A549 (cell line): ENCODE results near the gene CDADC1. TPM values are rescaled to one million over a fixed set of nuclear protein-coding genes. Genes with fewer than 3 reads are reported as not detected.

Experiments
- ATAC-seq, 2 experiments: fragments of 200-7000 bp in 1 of 2; fragments of >200 bp in 1 of 2; cut with Nextera tagmentation in 1 of 2; cut with Tn5 transposase in 1 of 2; 3 replicates each; pipeline versions ENCODE4 v1.8.0 to v1.9.1; 2018 to 2020; ENCODE audit warnings: mild to moderate bottlenecking in 1 of 2, moderate library complexity in 1 of 2
- CTCF ChIA-PET: fragments of 300-600 bp; sonication (Branson Sonifier 250); formaldehyde crosslinking; extraction: SDS; loops from one replicate; lab custom pipeline; 2021; ENCODE audit warnings: antibody characterized with exemption, inconsistent platforms; lab: Yijun Ruan, JAX
- POLR2A ChIA-PET: fragments of 350-600 bp; formaldehyde crosslinking; extraction: SDS; loops from one replicate; lab custom pipeline; 2021; ENCODE audit warnings: antibody characterized with exemption, inconsistent platforms; lab: Yijun Ruan, JAX
- DNase-seq, 2 experiments: peaks; one replicate each; pipeline versions ENCODE4 v3.0.0 to v3.0.0-alpha.2; 2011 to 2016; ENCODE audit warnings: low read depth in 1 of 2, low spot score in 1 of 2
- FAIRE-seq: peaks from 2 replicates; lab custom pipeline; 2011; peaks lifted over from hg19 to GRCh38; lab: Jason Lieb, UNC
- H3K27ac ChIP-seq, 2 experiments: fragments of >200 bp; sonication (Bioruptor Twin); formaldehyde crosslinking; 3 replicates each; pipeline ENCODE4 v1.5.1; 2016 to 2017
- H3K4me1 ChIP-seq: fragments of >200 bp; sonication (Bioruptor Twin); formaldehyde crosslinking; 3 replicates; pipeline ENCODE4 v1.6.1; 2016
- H3K4me2 ChIP-seq: fragments of >200 bp; sonication (Bioruptor Twin); formaldehyde crosslinking; 3 replicates; pipeline ENCODE4 v1.6.1; 2016
- H3K4me3 ChIP-seq: fragments of >200 bp; sonication (Bioruptor Twin); formaldehyde crosslinking; 3 replicates; pipeline ENCODE4 v1.5.1; 2016
- H3K9me3 ChIP-seq: fragments of >200 bp; sonication (Bioruptor Twin); formaldehyde crosslinking; 3 replicates; pipeline ENCODE4 v1.6.1; 2016
- BCL3 ChIP-seq: fragments of >200 bp; sonication (Bioruptor Twin); formaldehyde crosslinking; IDR thresholded peaks from 3 replicates; pipeline ENCODE4 v1.6.1; 2016
- CBX2 ChIP-seq: fragments of 200-600 bp; sonication (generic); IDR thresholded peaks from 2 replicates; pipeline ENCODE4 v1.6.1; 2016; ENCODE audit warnings: low read depth, mild to moderate bottlenecking, borderline replicate concordance
- CBX8 ChIP-seq: fragments of 200-600 bp; sonication (generic); IDR thresholded peaks from 2 replicates; pipeline ENCODE4 v1.6.1; 2016
- CEBPB ChIP-seq, 2 experiments: fragments of >200 bp in 1 of 2; sonication (Bioruptor Twin) in 1 of 2; formaldehyde crosslinking in 1 of 2; IDR thresholded peaks; 2 replicates each; pipeline ENCODE4 v1.6.1; 2012 to 2016
- CHD2 ChIP-seq: fragments of 150-350 bp; IDR thresholded peaks from 2 replicates; pipeline ENCODE4 v1.6.1; 2014; ENCODE audit warnings: low read length; ENCODE audit not compliant: partially characterized antibody
- E2F6 ChIP-seq: IDR thresholded peaks from 2 replicates; pipeline ENCODE4 v1.6.1; 2012; ENCODE audit warnings: low read depth, borderline replicate concordance
- EHMT2 ChIP-seq: fragments of 200-600 bp; sonication (generic); IDR thresholded peaks from 2 replicates; pipeline ENCODE4 v1.6.1; 2016; ENCODE audit warnings: antibody characterized with exemption, low read depth, mild to moderate bottlenecking, moderate library complexity
- EP300 ChIP-seq, 2 experiments: fragments of >200 bp; sonication (Bioruptor Twin); formaldehyde crosslinking; IDR thresholded peaks; 2 replicates in 1 of 2; 3 replicates in 1 of 2; pipeline ENCODE4 v1.6.1; 2016 to 2017
- ESRRA ChIP-seq: fragments of 150-350 bp; IDR thresholded peaks from 2 replicates; pipeline ENCODE4 v1.6.1; 2014; ENCODE audit warnings: mild to moderate bottlenecking, low read length, borderline replicate concordance
- FOSB ChIP-seq: fragments of 250-450 bp; sonication (Bioruptor Pico); IDR thresholded peaks from 2 replicates; pipeline ENCODE4 v1.5.0; 2020; ENCODE audit warnings: mild to moderate bottlenecking, moderate library complexity
- HOXB13 ChIP-seq: fragments of 250-450 bp; sonication (Bioruptor Pico); IDR thresholded peaks from 2 replicates; pipeline ENCODE4 v1.5.0; 2020; ENCODE audit warnings: low read depth, mild to moderate bottlenecking, moderate library complexity
- JUNB ChIP-seq: fragments of >200 bp; sonication (Bioruptor Twin); formaldehyde crosslinking; IDR thresholded peaks from 2 replicates; pipeline ENCODE4 v1.6.1; 2016
- MAFK ChIP-seq: fragments of 450-650 bp; IDR thresholded peaks from 2 replicates; pipeline ENCODE4 v1.6.1; 2014; ENCODE audit not compliant: partially characterized antibody
- MAZ ChIP-seq: fragments of 150-350 bp; IDR thresholded peaks from 2 replicates; pipeline ENCODE4 v1.6.1; 2014; ENCODE audit warnings: antibody characterized with exemption, low read depth, low read length, borderline replicate concordance
- NR3C1 ChIP-seq: fragments of >200 bp; sonication (Bioruptor Twin); formaldehyde crosslinking; IDR thresholded peaks from 3 replicates; pipeline ENCODE4 v1.6.1; 2017
- POLR2AphosphoS2 ChIP-seq: conservative IDR thresholded peaks from 2 replicates; pipeline ENCODE4 v1.6.1; 2012; ENCODE audit warnings: low read length, improper control_type of control experiment, inconsistent platforms
- TFCP2L1 ChIP-seq: fragments of 250-450 bp; sonication (Bioruptor Pico); IDR thresholded peaks from 2 replicates; pipeline ENCODE4 v1.5.0; 2021; ENCODE audit warnings: mild to moderate bottlenecking
- USF2 ChIP-seq: fragments of 450-650 bp; IDR thresholded peaks from 2 replicates; pipeline ENCODE4 v1.6.1; 2014; ENCODE audit warnings: antibody characterized with exemption
- ZFP36 ChIP-seq: fragments of 450-650 bp; IDR thresholded peaks from 2 replicates; pipeline ENCODE4 v1.6.1; 2014; ENCODE audit warnings: borderline replicate concordance; ENCODE audit not compliant: partially characterized antibody
- WGBS: methylation state at CpG from one replicate; pipeline ENCODE4 v1.1.6; 2017; ENCODE audit errors: missing lambda C conversion rate; 5-methylcytosine and 5-hydroxymethylcytosine counted together
- polyA plus RNA-seq, 4 experiments: library from polyadenylated mRNA; depleted of rRNA in 3 of 4; stranded (reverse); fragments of >200 nt; fragmentation: RNase III in 1 of 4; extraction: RNeasy Plus Mini Kit Qiagen cat#74134 plus additional on column Dnase treatment in 1 of 4; gene quantifications; 2 replicates in 3 of 4; 3 replicates in 1 of 4; pipeline ENCODE4 v1.2.3, GENCODE V29; 2011 to 2017

CDADC1 gene
- polyA plus RNA-seq, 2 of the 4 experiments (the other 2 are of a cell fraction) = 4.3 to 9.6 TPM

GRCh38 chr13:49253310-49253709, 5.6 kb downstream of the CDADC1 start:
- no peaks in the 10 kb centered on the region for H3K4me1 ChIP-seq
- CTCF ChIA-PET = no interaction called here
- POLR2A ChIA-PET = no interaction called here
- H3K4me2 ChIP-seq = no peak overlapping the region
- TF ChIP-seq HOXB13 (CRISPR knock-in tag) = no peak
- TF ChIP-seq JUNB = no peak
- no peak for TF ChIP-seq CBX2
- no peak for TF ChIP-seq ZFP36
- no peak for TF ChIP-seq MAFK
- no peak for TF ChIP-seq BCL3
- TF ChIP-seq TFCP2L1 (CRISPR knock-in tag) = no peak
- no peak for TF ChIP-seq MAZ
- no peak for TF ChIP-seq ESRRA
- no peak for TF ChIP-seq USF2
- TF ChIP-seq, all 56 proteins: peak for 0
- DNase-seq (no peak), FAIRE-seq (no peak), ATAC-seq (no peak)
- Histone ChIP-seq H3K9me3 (no peaks in the 10 kb centered on the region), H3K4me3 (no peak overlapping the region), H3K27ac (no peak overlapping the region)
- WGBS = 71% methylated on average over 1 of the region's 1 CpG

GRCh38 chr13:49254007-49254406, 6.3 kb downstream of the CDADC1 start:
- Histone ChIP-seq H3K9me3 (no peaks in the 10 kb centered on the region), H3K4me2 (no peak overlapping the region), H3K4me1 (no peaks in the 10 kb centered on the region), H3K4me3 (no peak overlapping the region), H3K27ac (no peak overlapping the region)
- ChIA-PET CTCF (interaction anchor here (0.6 kb wide), 1 partner anchor 17 kb away, joined by 3 read pairs; no protein-coding TSS in a partner anchor), POLR2A (no interaction called here)
- ATAC-seq = no peak
- 85% methylated on average over 1 of the region's 1 CpG for WGBS
- FAIRE-seq = no peak
- DNase-seq = no peak
- TF ChIP-seq CEBPB (IDR thresholded peaks at IDR 0.05) = no peak
- no peak for TF ChIP-seq FOSB (CRISPR knock-in tag)
- no peak for TF ChIP-seq POLR2AphosphoS2
- TF ChIP-seq EHMT2 = no peak
- TF ChIP-seq CHD2 = no peak
- TF ChIP-seq ESRRA = no peak
- no peak for TF ChIP-seq CBX8
- TF ChIP-seq E2F6 = no peak
- no peak for TF ChIP-seq JUNB
- no peak for TF ChIP-seq NR3C1

GRCh38 chr13:49256841-49257240, 9.1 kb downstream of the CDADC1 start:
- Histone ChIP-seq H3K4me3 (no peak overlapping the region), H3K9me3 (no peaks in the 10 kb centered on the region), H3K4me2 (no peak overlapping the region), H3K4me1 (no peaks in the 10 kb centered on the region), H3K27ac (no peak overlapping the region)
- ChIA-PET POLR2A (no interaction called here), CTCF (interaction anchor here (1.0 to 1.9 kb wide), 2 partner anchors 24 to 57 kb away, joined by 3 to 6 read pairs; no protein-coding TSS in a partner anchor)
- ATAC-seq (no peak), FAIRE-seq (no peak), DNase-seq (no peak)
- 100% methylated on average over 2 of the region's 2 CpGs for WGBS
- TF ChIP-seq EP300 (IDR thresholded peaks at IDR 0.05) (no peak), NR3C1 (no peak)
